ENCODE data around the gene SLC27A4.
"Not testable (repeated sequence)": the region's sequence is repeated elsewhere in the genome, so short reads cannot be mapped to it uniquely, and the experiment has no call there.

SLC27A4 gene

GRCh38 chr9:128325629-128326028, 14.7 kb upstream of the SLC27A4 start:
- no peak for DNase-seq

GRCh38 chr9:128333451-128333869, 6.9 kb upstream of the SLC27A4 start:
- no peak for DNase-seq

GRCh38 chr9:128335161-128335560, 5.2 kb upstream of the SLC27A4 start:
- no peak for DNase-seq

- DNase-seq, result no peak
Observed at GRCh38 chr9:128335914-128336313, 4.4 kb upstream of the SLC27A4 start.

- DNase-seq, result no peak
Observed at GRCh38 chr9:128337936-128338335, 2.4 kb upstream of the SLC27A4 start.

- DNase-seq, result not testable (repeated sequence)
Observed at GRCh38 chr9:128338852-128339614, 1.3 kb upstream of the SLC27A4 start.

GRCh38 chr9:128340691-128341434, 536 bp downstream of the SLC27A4 start:
- no peak for DNase-seq

- peak; percentile 58 for DNase-seq
Observed at GRCh38 chr9:128341435-128341849, 1.1 kb downstream of the SLC27A4 start.

- DNase-seq, result no peak
Observed at GRCh38 chr9:128342971-128343680, 2.8 kb downstream of the SLC27A4 start.

- no peak for DNase-seq
Observed at GRCh38 chr9:128343855-128344254, 3.5 kb downstream of the SLC27A4 start.

GRCh38 chr9:128344931-128345605, 4.7 kb downstream of the SLC27A4 start:
- DNase-seq, result no peak

- DNase-seq, result no peak
Observed at GRCh38 chr9:128349125-128349524, 8.8 kb downstream of the SLC27A4 start.

- no peak for DNase-seq
Observed at GRCh38 chr9:128349772-128350171, 9.4 kb downstream of the SLC27A4 start.

GRCh38 chr9:128355451-128355850, 15.1 kb downstream of the SLC27A4 start:
- DNase-seq, result no peak

GRCh38 chr9:128358090-128358489, 17.8 kb downstream of the SLC27A4 start:
- no peak for DNase-seq

- no peak for DNase-seq
Observed at GRCh38 chr9:128358861-128359260, 18.5 kb downstream of the SLC27A4 start.

GRCh38 chr9:128360826-128361225, 20.5 kb downstream of the SLC27A4 start:
- DNase-seq, result no peak

GRCh38 chr9:128361296-128361985, 21.1 kb downstream of the SLC27A4 start:
- peak; percentile 4 for DNase-seq

- DNase-seq, result peak; percentile 78
Observed at GRCh38 chr9:128361986-128362646, 21.8 kb downstream of the SLC27A4 start.

GRCh38 chr9:128362774-128363173, 22.4 kb downstream of the SLC27A4 start:
- no peak for DNase-seq

GRCh38 chr9:128365525-128365924, 25.2 kb downstream of the SLC27A4 start:
- peak; percentile 59 for DNase-seq
